AG09309 (cell line): ENCODE measurements around the gene TTC6.

ENCODE experiments used
- DNase-seq: peaks from one replicate; pipeline ENCODE4 v3.0.0-alpha.2; 2010; ENCODE audit warnings: low read depth
- H3K4me3 ChIP-seq: 2 replicates; pipeline ENCODE4 v1.5.1; 2011; ENCODE audit warnings: mild to moderate bottlenecking, low read depth, low read length, moderate library complexity; ENCODE audit not compliant: control insufficient read depth
- CTCF ChIP-seq: IDR thresholded peaks from 2 replicates; pipeline ENCODE4 v1.5.1; 2011; ENCODE audit warnings: mild to moderate bottlenecking, low read depth, low read length, inconsistent platforms; ENCODE audit not compliant: insufficient read depth, control insufficient read depth; ENCODE audit errors: missing control alignments

Gene TTC6

GRCh38 chr14:37558740-37559139, 36.7 kb upstream of the TTC6 start:
- no peak for TF ChIP-seq CTCF
- H3K4me3 ChIP-seq = no peak overlapping the region
- DNase-seq = no peak

GRCh38 chr14:37559386-37559785, 36.0 kb upstream of the TTC6 start:
- H3K4me3 ChIP-seq = no peak overlapping the region
- TF ChIP-seq CTCF = no peak

GRCh38 chr14:37563189-37563588, 32.2 kb upstream of the TTC6 start:
- no peak overlapping the region for H3K4me3 ChIP-seq
- DNase-seq = no peak
- TF ChIP-seq CTCF = no peak

More at GRCh38 chr14:37559386-37559785, 36.0 kb upstream of the TTC6 start:
- DNase-seq = no peak

- DNase-seq = no peak
- no peak overlapping the region for H3K4me3 ChIP-seq
- TF ChIP-seq CTCF = no peak
These were observed 29.9 kb upstream of the TTC6 start for GRCh38 chr14:37565550-37565949.

- no peak overlapping the region for H3K4me3 ChIP-seq
- no peak for DNase-seq
- no peak for TF ChIP-seq CTCF
These were observed 28.5 kb upstream of the TTC6 start for GRCh38 chr14:37566811-37567371.

- H3K4me3 ChIP-seq = no peak overlapping the region
- TF ChIP-seq CTCF = no peak
- DNase-seq = no peak
These were observed 25.7 kb upstream of the TTC6 start for GRCh38 chr14:37569729-37570128.

- H3K4me3 ChIP-seq = no peak overlapping the region
- TF ChIP-seq CTCF = no peak
- DNase-seq = no peak
These were observed 24.0 kb upstream of the TTC6 start for GRCh38 chr14:37571391-37571790.
